Loucy (cell line): Measurements from ENCODE around the gene SH3RF2.

Experiments used
- H2AFZ ChIP-seq: fragments of 200-600 bp; sonication (generic); 2 replicates; pipeline ENCODE4 v1.6.0; 2016; ENCODE audit warnings: antibody characterized with exemption, mild to moderate bottlenecking, low read length, moderate library complexity
- H3F3A ChIP-seq: fragments of 200-600 bp; 2 replicates; pipeline ENCODE4 v1.6.0; 2016; ENCODE audit warnings: antibody characterized with exemption, low read depth, mild to moderate bottlenecking
- H3K27me3 ChIP-seq: fragments of 200-600 bp; sonication (generic); 2 replicates; pipeline ENCODE4 v1.6.1; 2014; ENCODE audit warnings: low read length, mild to moderate bottlenecking; ENCODE audit not compliant: insufficient read depth, poor library complexity, severe bottlenecking
- H3K36me3 ChIP-seq: fragments of 200-600 bp; sonication (generic); 2 replicates; pipeline ENCODE4 v1.6.1; 2016; ENCODE audit warnings: low read length; ENCODE audit not compliant: insufficient read depth
- H3K4me1 ChIP-seq: fragments of 200-600 bp; sonication (generic); 2 replicates; pipeline ENCODE4 v1.5.1; 2014; ENCODE audit warnings: low read length, mild to moderate bottlenecking; ENCODE audit not compliant: insufficient read depth, poor library complexity, severe bottlenecking
- H3K4me2 ChIP-seq: fragments of 200-600 bp; sonication (generic); 2 replicates; pipeline ENCODE4 v1.6.0; 2014; ENCODE audit warnings: antibody characterized with exemption, low read length, low read depth, mild to moderate bottlenecking; ENCODE audit not compliant: poor library complexity, severe bottlenecking
- H3K4me3 ChIP-seq: fragments of 200-600 bp; sonication (generic); 2 replicates; pipeline ENCODE4 v1.5.1; 2014; ENCODE audit warnings: low read length, mild to moderate bottlenecking, mixed read lengths; ENCODE audit not compliant: poor library complexity, severe bottlenecking
- H3K79me2 ChIP-seq: fragments of 200-600 bp; sonication (generic); 2 replicates; pipeline ENCODE4 v1.6.1; 2014; ENCODE audit warnings: low read length; ENCODE audit not compliant: insufficient read depth
- H3K9ac ChIP-seq: fragments of 200-600 bp; sonication (generic); 2 replicates; pipeline ENCODE4 v1.6.0; 2014; ENCODE audit warnings: mild to moderate bottlenecking, low read depth, low read length, moderate library complexity; ENCODE audit not compliant: poor library complexity, severe bottlenecking
- H3K9me2 ChIP-seq: fragments of 200-600 bp; sonication (generic); replicated peaks from 2 replicates; pipeline ENCODE4 v1.6.1; 2016; ENCODE audit warnings: low read depth, low read length, mixed read lengths
- H3K9me3 ChIP-seq: fragments of 200-600 bp; sonication (generic); 2 replicates; pipeline ENCODE4 v1.6.1; 2014; ENCODE audit warnings: mild to moderate bottlenecking, antibody characterized with exemption, low read length, low read depth; ENCODE audit not compliant: insufficient read depth
- H4K20me1 ChIP-seq: fragments of 200-600 bp; sonication (generic); 2 replicates; pipeline ENCODE4 v1.6.0; 2014; ENCODE audit warnings: antibody characterized with exemption, low read length, mild to moderate bottlenecking; ENCODE audit not compliant: insufficient read depth, poor library complexity, severe bottlenecking
- EZH2phosphoT487 ChIP-seq: fragments of 200-600 bp; IDR thresholded peaks from 2 replicates; pipeline ENCODE4 v1.6.1; 2018; ENCODE audit warnings: antibody characterized with exemption, mild to moderate bottlenecking, moderate library complexity, borderline replicate concordance
- TF ChIP-seq, protein P1 (sequence below): fragments of 200-600 bp; sonication (generic); conservative IDR thresholded peaks from 2 replicates; pipeline ENCODE4 v1.5.1; 2014; ENCODE audit warnings: mild to moderate bottlenecking, antibody characterized with exemption, low read length

SH3RF2 gene

DNA sequence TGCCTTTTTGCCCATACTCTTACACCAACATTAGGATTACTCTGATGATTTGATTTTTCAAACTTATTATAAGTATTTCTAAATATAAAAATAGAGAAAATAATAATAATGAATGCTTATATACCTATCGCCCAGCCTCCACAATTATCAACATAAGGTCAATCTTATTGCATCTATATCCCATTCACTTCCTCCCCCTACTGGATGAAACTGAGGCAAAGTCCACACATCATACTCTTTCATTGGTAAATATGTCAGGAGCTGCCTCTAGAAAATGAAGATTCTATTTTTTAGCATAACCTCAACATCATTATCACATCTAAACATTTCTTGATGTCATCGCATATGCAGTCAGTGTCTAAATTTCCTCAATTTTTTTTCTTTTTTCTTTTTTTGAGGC, 44.3 kb downstream of the SH3RF2 start:
- Histone ChIP-seq H3K9me3 (no peaks in the 10 kb centered on the region), H3K4me1 (no peaks in the 10 kb centered on the region), H3K4me2 (no peak overlapping the region), H3K9me2 (no peaks in the 10 kb centered on the region), H3K9ac (no peak overlapping the region), H2AFZ (no peak overlapping the region), H3K27me3 (no peaks in the 10 kb centered on the region), H3K36me3 (no peaks in the 10 kb centered on the region), H4K20me1 (no peaks in the 10 kb centered on the region), H3K79me2 (no peaks in the 10 kb centered on the region), H3K4me3 (no peak overlapping the region), H3F3A (no peaks in the 10 kb centered on the region)
- TF ChIP-seq EZH2phosphoT487, result no peak
- TF ChIP-seq, protein P1, sequence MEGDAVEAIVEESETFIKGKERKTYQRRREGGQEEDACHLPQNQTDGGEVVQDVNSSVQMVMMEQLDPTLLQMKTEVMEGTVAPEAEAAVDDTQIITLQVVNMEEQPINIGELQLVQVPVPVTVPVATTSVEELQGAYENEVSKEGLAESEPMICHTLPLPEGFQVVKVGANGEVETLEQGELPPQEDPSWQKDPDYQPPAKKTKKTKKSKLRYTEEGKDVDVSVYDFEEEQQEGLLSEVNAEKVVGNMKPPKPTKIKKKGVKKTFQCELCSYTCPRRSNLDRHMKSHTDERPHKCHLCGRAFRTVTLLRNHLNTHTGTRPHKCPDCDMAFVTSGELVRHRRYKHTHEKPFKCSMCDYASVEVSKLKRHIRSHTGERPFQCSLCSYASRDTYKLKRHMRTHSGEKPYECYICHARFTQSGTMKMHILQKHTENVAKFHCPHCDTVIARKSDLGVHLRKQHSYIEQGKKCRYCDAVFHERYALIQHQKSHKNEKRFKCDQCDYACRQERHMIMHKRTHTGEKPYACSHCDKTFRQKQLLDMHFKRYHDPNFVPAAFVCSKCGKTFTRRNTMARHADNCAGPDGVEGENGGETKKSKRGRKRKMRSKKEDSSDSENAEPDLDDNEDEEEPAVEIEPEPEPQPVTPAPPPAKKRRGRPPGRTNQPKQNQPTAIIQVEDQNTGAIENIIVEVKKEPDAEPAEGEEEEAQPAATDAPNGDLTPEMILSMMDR, result peak; percentile 32; the same call in 1 of the 2 replicates

DNA sequence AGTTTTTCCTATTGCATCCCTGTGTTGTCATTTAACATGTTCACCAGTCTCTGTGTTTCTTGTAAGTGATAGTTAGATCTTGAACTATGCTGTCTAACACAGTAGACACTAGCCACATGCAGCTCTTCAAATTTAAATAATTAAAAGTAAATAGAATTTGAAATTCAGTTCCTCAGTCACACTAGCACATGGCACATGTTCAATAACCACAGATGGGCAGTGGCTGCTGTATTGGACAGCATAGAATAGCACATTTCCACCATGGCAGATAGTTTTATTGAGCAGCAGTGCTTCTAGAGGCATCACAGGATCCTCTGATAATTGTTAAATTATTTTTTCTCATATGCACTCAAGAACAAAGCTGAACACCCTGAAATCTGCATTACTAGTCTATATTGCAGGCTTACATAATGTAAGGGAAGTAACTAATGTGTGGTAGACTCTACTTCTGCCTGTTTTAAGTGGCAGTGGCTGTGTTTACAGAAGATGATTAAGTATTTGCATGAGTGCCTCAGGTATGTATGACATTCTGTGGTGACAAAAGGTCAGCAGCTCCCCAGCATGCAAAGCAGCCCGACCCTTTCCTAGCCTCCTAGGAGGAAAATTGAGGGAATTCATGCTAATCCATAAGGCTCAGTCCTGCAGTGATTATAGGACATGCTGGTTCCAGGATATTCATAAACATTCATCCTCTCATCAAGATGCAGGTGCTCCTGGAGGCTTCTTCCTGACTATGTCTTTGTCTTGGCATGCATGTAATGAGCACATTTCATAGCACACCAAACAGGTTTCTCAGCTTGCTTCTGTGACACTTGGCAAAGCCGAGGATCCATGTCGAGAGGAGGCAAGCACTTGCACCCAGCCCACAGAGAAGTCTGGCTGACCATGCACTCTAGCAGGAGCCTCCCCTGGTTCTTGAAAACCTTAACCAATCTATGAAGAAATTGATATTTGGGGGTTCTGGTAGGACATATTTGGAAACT, 45.5 kb downstream of the SH3RF2 start:
- Histone ChIP-seq H3F3A (no peaks in the 10 kb centered on the region), H4K20me1 (no peaks in the 10 kb centered on the region), H3K4me3 (no peak overlapping the region), H3K4me1 (no peaks in the 10 kb centered on the region), H3K79me2 (no peaks in the 10 kb centered on the region), H3K9ac (no peak overlapping the region), H3K9me3 (no peaks in the 10 kb centered on the region), H3K36me3 (no peaks in the 10 kb centered on the region), H3K4me2 (no peak overlapping the region), H2AFZ (no peak overlapping the region), H3K27me3 (no peaks in the 10 kb centered on the region), H3K9me2 (no peaks in the 10 kb centered on the region)
- TF ChIP-seq, protein P1, result no peak
- no peak for TF ChIP-seq EZH2phosphoT487

DNA sequence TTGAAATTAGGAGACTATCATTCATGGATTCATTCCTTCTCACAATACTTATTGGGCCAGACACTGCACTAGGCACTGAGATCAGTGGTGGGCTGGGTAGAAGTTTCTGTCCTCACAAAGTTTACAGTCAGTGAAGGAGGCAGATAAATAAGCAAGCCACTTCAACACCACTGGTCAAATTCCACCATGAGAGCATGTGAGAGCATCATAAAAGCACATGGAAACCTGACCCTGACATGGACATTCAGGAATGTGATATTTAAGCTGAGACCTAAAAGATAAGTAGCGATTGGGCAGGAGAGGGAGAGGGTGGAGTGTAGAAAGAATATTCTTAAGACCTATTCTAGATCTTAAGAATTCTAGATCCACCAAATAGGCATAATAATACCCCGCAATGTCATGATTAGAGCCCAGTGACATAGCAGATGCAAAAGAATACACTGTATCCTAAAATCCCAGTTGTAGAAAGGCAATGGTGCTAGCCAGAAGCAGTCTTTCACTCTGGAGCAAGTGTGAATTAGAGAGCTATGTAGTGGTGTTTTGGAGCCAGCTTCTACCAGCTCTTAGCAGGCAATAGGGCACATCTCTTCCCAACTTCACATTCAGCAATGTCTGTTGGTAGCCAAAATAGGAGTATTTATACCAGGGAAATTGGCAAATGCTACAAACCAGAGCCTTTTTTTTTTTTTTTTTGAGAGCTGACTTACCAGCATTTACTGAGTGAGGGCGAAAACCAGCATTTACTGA, 46.4 kb downstream of the SH3RF2 start:
- Histone ChIP-seq H3K9ac (no peak overlapping the region), H3K9me2 (no peaks in the 10 kb centered on the region), H3F3A (no peaks in the 10 kb centered on the region), H3K9me3 (no peaks in the 10 kb centered on the region), H3K4me3 (no peak overlapping the region), H3K4me1 (no peaks in the 10 kb centered on the region), H3K4me2 (no peak overlapping the region), H3K36me3 (no peaks in the 10 kb centered on the region), H3K79me2 (no peaks in the 10 kb centered on the region), H4K20me1 (no peaks in the 10 kb centered on the region), H2AFZ (no peak overlapping the region), H3K27me3 (no peaks in the 10 kb centered on the region)
- TF ChIP-seq EZH2phosphoT487, result no peak
- TF ChIP-seq, protein P1, result no peak
